Panc1 (cell line): Measurements from ENCODE around the gene KANK4. TPM values are rescaled to one million over a fixed set of nuclear protein-coding genes. Genes with fewer than 3 reads are reported as not detected.

Experiments used
- ATAC-seq: fragments of 200-7000 bp; cut with Tn5 transposase; 2 replicates; pipeline ENCODE4 v1.9.1; 2020; ENCODE audit warnings: mild to moderate bottlenecking, moderate library complexity
- BruUV-seq: library from RNA; stranded (reverse); fragments of 400-500 nt; replicated peaks from 2 replicates; lab custom pipeline; 2021; lab: Mats Ljungman, UMichigan
- CTCF ChIA-PET: fragments of 300-600 bp; sonication (Branson Sonifier 250); formaldehyde crosslinking; loops from one replicate; lab custom pipeline; 2022; ENCODE audit warnings: antibody characterized with exemption; lab: Charles Lee
- POLR2A ChIA-PET: fragments of 300-600 bp; sonication (Branson Sonifier 250); formaldehyde crosslinking; loops from one replicate; lab custom pipeline; 2022; ENCODE audit warnings: antibody characterized with exemption; lab: Charles Lee
- DNase-seq: peaks from one replicate; pipeline ENCODE4 v3.0.0-alpha.2; 2010; ENCODE audit warnings: low read depth, low spot score
- H3K27ac ChIP-seq: 2 replicates; pipeline ENCODE4 v1.5.1; 2011; ENCODE audit warnings: mild to moderate bottlenecking, low read length, inconsistent platforms
- H3K27me3 ChIP-seq: fragments of 200-500 bp; sonication (Bioruptor generic); 2 replicates; pipeline ENCODE4 v1.6.0; 2014; ENCODE audit warnings: low read length, inconsistent platforms; ENCODE audit not compliant: control insufficient read depth, insufficient read depth
- H3K36me3 ChIP-seq: fragments of 200-500 bp; sonication (Bioruptor generic); 2 replicates; pipeline ENCODE4 v1.5.1; 2014; ENCODE audit warnings: inconsistent platforms, mild to moderate bottlenecking, low read length, moderate library complexity; ENCODE audit not compliant: control insufficient read depth, insufficient read depth
- H3K4me1 ChIP-seq: 2 replicates; pipeline ENCODE4 v1.5.1; 2011; ENCODE audit warnings: inconsistent platforms, mild to moderate bottlenecking, low read length, moderate library complexity; ENCODE audit not compliant: control insufficient read depth, insufficient read depth
- H3K4me3 ChIP-seq, 2 experiments: 2 replicates each; pipeline ENCODE4 v1.5.1; 2011 to 2012; ENCODE audit warnings: low read depth in 2 of 2, low read length in 2 of 2, mild to moderate bottlenecking in 2 of 2, inconsistent platforms in 1 of 2, moderate library complexity in 1 of 2
- H3K9me3 ChIP-seq: fragments of 200-500 bp; sonication (Bioruptor generic); 2 replicates; pipeline ENCODE4 v1.5.1; 2014; ENCODE audit warnings: low read depth, mild to moderate bottlenecking, inconsistent platforms, low read length, moderate library complexity; ENCODE audit not compliant: control insufficient read depth, insufficient read depth
- CTCF ChIP-seq: fragments of 450-650 bp; IDR thresholded peaks from 2 replicates; pipeline ENCODE4 v1.5.1; 2017; ENCODE audit warnings: mild to moderate bottlenecking
- POLR2AphosphoS5 ChIP-seq: IDR thresholded peaks from 2 replicates; pipeline ENCODE4 v1.6.1; 2012; ENCODE audit warnings: mild to moderate bottlenecking, low read depth, low read length, moderate library complexity
- REST ChIP-seq, 2 experiments: IDR thresholded peaks; 2 replicates each; pipeline ENCODE4 v1.6.1; 2011 to 2012; ENCODE audit warnings: low read depth in 2 of 2, control low read depth in 1 of 2, low read length in 1 of 2, mild to moderate bottlenecking in 1 of 2, moderate library complexity in 1 of 2; ENCODE audit not compliant: insufficient read depth in 1 of 2
- SIN3A ChIP-seq: IDR thresholded peaks from 2 replicates; pipeline ENCODE4 v1.6.1; 2012; ENCODE audit warnings: low read depth, mild to moderate bottlenecking, low read length, moderate library complexity, borderline replicate concordance; ENCODE audit not compliant: insufficient read depth
- TCF7L2 ChIP-seq: IDR thresholded peaks from 2 replicates; pipeline ENCODE4 v1.6.1; 2011; ENCODE audit warnings: mild to moderate bottlenecking, low read depth, low read length, inconsistent platforms
- in situ Hi-C: cut with HindIII; loops from 2 replicates; pipeline ENCODE4 v1.10.0; 2016; ENCODE audit warnings: low sequenced_read_pairs, low pct_unique_long_range_greater_than_20kb
- intact Hi-C: fragments of 100-400 bp; cut with micrococcal nuclease; formaldehyde crosslinking; loops from one replicate; pipeline ENCODE4 v1.10.0; 2022; ENCODE audit not compliant: unreplicated experiment
- total RNA-seq: library from RNA; stranded (reverse); gene quantifications from one replicate; pipeline ENCODE4 v1.2.1, GENCODE V29; 2021; ENCODE audit not compliant: unreplicated experiment

Gene KANK4
- total RNA-seq, 1 experiment from 2014 or later, result 0.18 TPM

GRCh38 chr1:62367005-62367557 lies 47.8 kb upstream of the KANK4 start:
- DNase-seq, result no peak
- no peak for ATAC-seq
- no peaks in the 10 kb centered on the region for H3K4me1 ChIP-seq
- TF ChIP-seq SIN3A (no peak), TCF7L2 (no peak), REST (IDR thresholded peaks at IDR 0.05; ENCODE audit: insufficient read depth in 1 of 2, low read depth in 2 of 2, low read length in 1 of 2) (no peak), POLR2AphosphoS5 (no peak), CTCF (no peak)
- no peak overlapping the region for H3K4me3 ChIP-seq
- BruUV-seq, result no TSS peak
- no peak overlapping the region for H3K27ac ChIP-seq
- ChIA-PET CTCF (no interaction called here), POLR2A (no interaction called here)
- H3K9me3 ChIP-seq, result no peaks in the 10 kb centered on the region
- in situ Hi-C loops (no loop called here), intact Hi-C loops (no loop called here)
- H3K36me3 ChIP-seq, result no peaks in the 10 kb centered on the region
- H3K27me3 ChIP-seq, result peaks cover 3% of the 10 kb centered on the region; the same call in 1 of the 2 replicates

GRCh38 chr1:62364721-62365120 lies 45.5 kb upstream of the KANK4 start:
- Histone ChIP-seq H3K27me3 (no peaks in the 10 kb centered on the region), H3K27ac (no peak overlapping the region), H3K4me1 (no peaks in the 10 kb centered on the region), H3K36me3 (no peaks in the 10 kb centered on the region), H3K4me3 (no peak overlapping the region), H3K9me3 (no peaks in the 10 kb centered on the region)
- no peak for DNase-seq
- TF ChIP-seq REST (IDR thresholded peaks at IDR 0.05; ENCODE audit: insufficient read depth in 1 of 2, low read depth in 2 of 2, low read length in 1 of 2) (no peak), SIN3A (no peak), TCF7L2 (no peak), CTCF (no peak), POLR2AphosphoS5 (no peak)
- no TSS peak for BruUV-seq
- intact Hi-C loops (no loop called here), in situ Hi-C loops (no loop called here)
- CTCF ChIA-PET, result no interaction called here
- no peak for ATAC-seq
- POLR2A ChIA-PET, result no interaction called here
